ENCODE measurements around the gene FAM241A. TPM values are rescaled to one million over a fixed set of nuclear protein-coding genes. Genes with fewer than 3 reads are reported as not detected.
A peak's percentile ranks its signal among the peaks of the same experiment; 100 is the strongest.
"Not testable (repeated sequence)": the region's sequence is repeated elsewhere in the genome, so short reads cannot be mapped to it uniquely, and the experiment has no call there.

The FAM241A gene
- total RNA-seq, 1 experiment from 2014 or later, result 2.1 TPM

DNA sequence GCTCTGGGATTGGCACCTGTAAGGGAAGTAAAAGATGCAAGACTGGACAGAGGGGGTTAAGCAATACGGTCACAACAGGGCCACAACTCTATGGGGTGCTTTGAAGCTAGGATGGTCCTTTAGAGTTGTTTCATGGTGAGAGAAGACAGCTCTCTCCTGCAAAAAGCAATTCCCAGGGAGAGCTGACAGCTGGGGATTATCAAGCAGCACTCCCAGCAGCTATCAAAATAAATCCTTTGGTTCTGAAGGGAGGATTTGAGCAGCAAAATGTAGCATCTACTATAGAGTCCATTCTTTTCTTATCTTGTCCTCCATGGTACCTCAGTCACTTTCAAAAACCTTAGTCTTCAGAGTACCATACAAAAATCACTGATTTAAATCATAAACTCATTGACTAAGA lies 51.2 kb downstream of the FAM241A start:
- Histone ChIP-seq H3K27ac (no peak overlapping the region), H3K4me1 (replicated peaks) (no peaks in the 10 kb centered on the region), H3K4me3 (no peak overlapping the region), H3K27me3 (replicated peaks) (no peaks in the 10 kb centered on the region), H3K9me3 (replicated peaks) (no peaks in the 10 kb centered on the region), H3K36me3 (no peaks in the 10 kb centered on the region)
- no peak for DNase-seq (ENCODE audit: low read depth in 1 of 2, low spot score in 2 of 2)

DNA sequence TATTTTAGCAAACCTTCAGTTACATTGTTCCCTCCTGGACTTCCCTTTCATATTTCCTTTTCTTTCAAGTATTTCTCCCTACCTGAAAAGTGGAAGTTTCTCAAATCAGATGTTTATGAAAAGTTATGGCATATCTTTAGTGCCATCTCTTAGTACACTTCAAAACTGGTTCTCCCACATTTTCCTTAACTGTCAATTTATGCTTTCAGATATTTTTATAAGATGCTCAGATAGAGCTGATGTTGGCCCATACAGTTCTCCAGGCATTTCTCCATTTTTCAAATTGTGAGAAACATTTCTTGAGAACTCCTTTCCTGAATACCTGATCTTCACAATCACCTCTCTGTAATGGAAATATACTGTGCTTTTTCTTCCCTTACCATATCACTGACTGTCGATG lies 53.8 kb downstream of the FAM241A start:
- Histone ChIP-seq H3K9me3 (replicated peaks) (no peaks in the 10 kb centered on the region), H3K4me1 (replicated peaks) (no peaks in the 10 kb centered on the region), H3K27ac (no peak overlapping the region), H3K27me3 (replicated peaks) (no peaks in the 10 kb centered on the region), H3K4me3 (no peak overlapping the region), H3K36me3 (no peaks in the 10 kb centered on the region)
- no peak for DNase-seq (ENCODE audit: low read depth in 1 of 2, low spot score in 2 of 2)

DNA sequence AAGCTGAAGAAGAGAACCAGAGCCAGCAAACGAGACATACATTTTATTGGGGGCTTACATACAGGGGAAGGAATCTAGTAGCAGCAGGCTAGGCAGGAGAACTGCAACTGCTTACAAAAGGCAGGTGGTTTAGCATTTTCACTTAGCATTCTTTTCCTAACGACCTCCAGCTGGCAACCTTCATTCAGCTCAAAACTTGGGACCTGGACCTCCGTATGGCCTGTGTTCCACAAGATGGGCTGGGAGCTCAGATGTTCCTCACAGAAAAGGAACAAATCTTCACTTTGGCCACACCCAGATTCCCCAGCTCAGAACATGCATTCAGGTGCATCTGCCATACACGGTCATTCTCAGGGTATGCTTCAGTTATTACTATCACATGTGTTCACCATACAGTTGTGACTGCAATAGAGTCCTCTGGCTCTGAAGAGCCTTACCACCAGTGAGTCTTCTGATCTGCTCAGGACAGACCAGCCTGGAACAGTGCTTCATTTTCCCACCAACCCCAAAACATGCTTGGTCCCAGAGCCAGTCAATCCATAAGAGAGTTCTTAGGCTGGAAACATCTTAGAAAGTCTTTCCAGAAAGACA lies 56.8 kb downstream of the FAM241A start:
- Histone ChIP-seq H3K9me3 (replicated peaks) (no peaks in the 10 kb centered on the region), H3K4me3 (no peak overlapping the region), H3K27ac (no peak overlapping the region), H3K27me3 (replicated peaks) (no peaks in the 10 kb centered on the region), H3K36me3 (no peaks in the 10 kb centered on the region), H3K4me1 (replicated peaks) (no peaks in the 10 kb centered on the region)
- DNase-seq (ENCODE audit: low read depth in 1 of 2, low spot score in 2 of 2), result no peak

DNA sequence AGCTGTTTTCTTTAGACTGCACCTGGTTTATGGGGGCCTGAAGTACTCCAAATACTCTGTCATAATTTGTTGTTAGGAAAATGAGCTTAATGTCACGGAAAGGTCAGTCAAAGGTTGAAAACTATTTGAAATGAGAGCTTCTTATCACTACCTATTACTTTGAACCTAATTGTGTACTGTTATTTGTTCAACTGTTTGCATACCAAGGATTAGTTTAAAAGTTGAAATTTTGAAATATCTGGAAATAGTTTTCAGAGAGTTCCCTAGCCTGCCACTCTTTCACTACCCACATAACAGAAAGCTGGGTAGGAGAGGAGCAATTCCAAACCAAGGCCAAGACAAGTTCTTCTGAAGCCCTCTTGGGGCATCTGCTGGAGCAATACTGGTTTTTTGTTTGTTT lies 58.3 kb downstream of the FAM241A start:
- Histone ChIP-seq H3K27ac (no peak overlapping the region), H3K27me3 (replicated peaks) (no peaks in the 10 kb centered on the region), H3K9me3 (replicated peaks) (no peaks in the 10 kb centered on the region), H3K4me1 (replicated peaks) (no peaks in the 10 kb centered on the region), H3K36me3 (no peaks in the 10 kb centered on the region), H3K4me3 (no peak overlapping the region)
- no peak for DNase-seq (ENCODE audit: low read depth in 1 of 2, low spot score in 2 of 2)

DNA sequence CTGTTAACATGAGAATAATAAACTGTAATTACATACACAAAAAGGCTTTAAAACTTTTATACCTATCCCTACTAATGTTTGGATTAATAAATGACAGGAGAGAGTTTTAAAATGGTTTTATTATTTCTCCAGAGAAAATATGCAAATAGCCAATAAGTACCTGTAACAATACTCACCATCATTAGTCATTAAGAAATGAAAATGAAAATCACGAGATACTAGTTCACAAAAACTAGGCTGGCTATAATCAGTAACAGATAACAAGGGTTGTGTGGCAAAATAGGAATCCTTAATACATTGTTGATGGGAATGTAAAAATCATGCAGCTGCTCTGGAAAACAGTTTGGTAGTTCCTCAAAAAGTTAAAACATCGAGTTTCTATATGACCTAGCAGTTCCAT lies 61.2 kb downstream of the FAM241A start:
- H3K4me1 ChIP-seq (replicated peaks), result no peaks in the 10 kb centered on the region

DNA sequence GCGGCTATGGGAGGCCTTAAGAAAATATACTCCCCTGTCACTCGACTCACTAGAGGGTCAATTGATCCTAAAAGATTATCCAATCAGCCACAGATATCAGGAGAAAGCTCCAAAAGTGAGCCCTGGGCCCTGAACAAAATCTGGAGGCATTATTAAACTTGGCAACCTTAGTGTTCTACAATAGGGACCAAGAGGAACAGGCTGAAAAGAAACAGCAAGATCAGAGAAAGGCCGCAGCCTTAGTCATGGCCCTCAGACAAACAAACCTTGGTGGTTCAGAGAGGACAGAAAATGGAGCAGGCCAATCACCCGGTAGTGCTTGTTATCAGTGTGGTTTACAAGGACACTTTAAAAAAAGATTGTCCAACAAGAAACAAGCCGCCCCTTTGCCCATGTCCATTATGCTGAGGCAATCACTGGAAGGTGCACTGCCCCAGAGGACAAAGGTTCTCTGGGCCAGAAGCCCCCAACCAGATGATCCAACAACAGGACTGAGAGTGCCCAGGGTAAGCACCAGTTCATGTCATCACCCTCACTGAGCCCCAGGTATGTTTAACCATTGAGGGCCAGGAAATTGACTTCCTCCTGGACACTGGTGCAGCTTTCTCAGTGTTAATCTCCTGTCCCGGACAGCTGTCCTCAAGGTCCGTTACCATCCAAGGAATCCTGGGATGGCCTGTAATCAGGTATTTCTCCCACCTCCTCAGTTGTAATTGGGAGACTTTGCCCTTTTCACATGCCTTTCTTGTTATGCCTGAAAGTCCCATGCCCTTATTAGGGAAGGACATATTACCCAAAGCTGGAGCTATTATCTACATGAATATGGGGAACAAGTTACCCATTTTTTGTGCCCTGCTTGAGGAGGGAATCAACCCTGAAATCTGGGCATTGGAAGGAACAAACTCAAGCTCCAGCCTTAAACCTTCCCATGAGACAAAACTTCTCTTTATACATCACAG lies 63.2 kb downstream of the FAM241A start:
- not testable (repeated sequence) for H3K36me3 ChIP-seq; DNase-seq (ENCODE audit: low read depth in 1 of 2, low spot score in 2 of 2); H3K27ac ChIP-seq; H3K9me3 ChIP-seq (replicated peaks); H3K4me1 ChIP-seq (replicated peaks); H3K4me3 ChIP-seq; H3K27me3 ChIP-seq (replicated peaks)

More for the DNA sequence above, 61.2 kb downstream of the FAM241A start:
- no peak for DNase-seq (ENCODE audit: low read depth in 1 of 2, low spot score in 2 of 2)
- Histone ChIP-seq H3K4me3 (no peak overlapping the region), H3K27me3 (replicated peaks) (no peaks in the 10 kb centered on the region), H3K36me3 (no peaks in the 10 kb centered on the region), H3K9me3 (replicated peaks) (no peaks in the 10 kb centered on the region), H3K27ac (no peak overlapping the region)

DNA sequence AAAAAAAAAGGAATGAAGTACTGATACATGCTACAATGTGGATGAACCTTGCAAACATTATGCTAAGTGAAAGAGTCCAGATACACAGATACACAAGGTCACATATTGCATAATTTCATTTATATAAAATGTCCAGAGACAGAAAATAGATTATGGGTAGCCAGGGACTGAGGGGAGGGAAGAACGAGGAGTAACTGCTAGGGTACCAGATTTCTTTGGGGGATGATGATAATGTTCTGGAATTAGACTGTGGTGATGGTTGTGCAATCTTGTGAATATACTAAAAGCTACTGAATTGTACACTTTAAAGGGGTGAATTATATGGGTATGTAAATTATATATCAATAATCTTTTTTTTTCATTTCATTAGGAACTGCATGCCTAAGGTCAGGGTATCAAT lies 65.5 kb downstream of the FAM241A start:
- H3K27me3 ChIP-seq (replicated peaks), result no peaks in the 10 kb centered on the region
- H3K27ac ChIP-seq, result no peak overlapping the region
- no peaks in the 10 kb centered on the region for H3K9me3 ChIP-seq (replicated peaks)
- no peak for DNase-seq (ENCODE audit: low read depth in 1 of 2, low spot score in 2 of 2)
- peaks cover 16% of the 10 kb centered on the region for H3K4me1 ChIP-seq (replicated peaks)
- no peak overlapping the region for H3K4me3 ChIP-seq
- no peaks in the 10 kb centered on the region for H3K36me3 ChIP-seq

DNA sequence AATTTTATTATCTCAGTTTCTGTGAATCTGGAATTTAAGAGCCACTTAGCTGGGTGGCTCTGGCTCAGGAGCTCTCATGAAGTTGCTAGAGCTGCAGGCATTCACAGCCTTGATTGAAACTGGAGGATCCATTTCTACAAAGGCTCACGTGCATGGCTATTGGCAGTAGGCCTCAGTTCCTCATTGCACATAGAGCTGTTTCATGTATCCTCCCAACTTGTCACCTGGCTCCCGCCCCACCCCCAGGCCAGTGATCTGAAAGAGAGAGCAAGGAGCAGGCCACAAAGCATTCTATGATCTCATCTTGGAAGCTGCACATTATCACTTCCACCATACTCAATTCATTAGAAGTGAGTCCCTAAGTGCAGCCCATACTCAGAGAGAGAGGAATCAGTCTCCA lies 67.8 kb downstream of the FAM241A start:
- H3K27ac ChIP-seq, result no peak overlapping the region

DNA sequence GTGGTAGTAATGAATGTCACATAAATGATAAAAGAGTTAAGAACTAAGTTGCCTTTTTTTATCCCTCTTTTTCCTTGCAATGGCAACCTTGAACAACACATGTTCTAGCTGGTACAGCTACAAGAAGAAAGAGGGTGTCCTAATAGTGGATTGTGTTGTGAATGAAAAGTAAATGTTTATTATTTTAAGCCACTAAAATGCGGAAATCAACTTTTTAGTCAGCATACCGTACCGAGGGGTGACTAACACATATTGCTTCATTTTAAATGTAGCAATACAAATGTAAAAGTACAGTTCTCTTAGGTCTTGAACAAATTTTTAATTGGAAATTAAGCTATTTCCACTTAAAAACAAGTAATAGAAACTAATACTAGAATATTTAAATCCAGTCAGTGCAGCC lies 68.6 kb downstream of the FAM241A start:
- no peaks in the 10 kb centered on the region for H3K27me3 ChIP-seq (replicated peaks)
- no peak overlapping the region for H3K4me3 ChIP-seq
- H3K4me1 ChIP-seq (replicated peaks), result peaks cover 16% of the 10 kb centered on the region
- DNase-seq (ENCODE audit: low read depth in 1 of 2, low spot score in 2 of 2), result peak in 1 of 2 experiments; percentile 58
- peak overlapping the region; percentile 49 for H3K27ac ChIP-seq
- H3K9me3 ChIP-seq (replicated peaks), result no peaks in the 10 kb centered on the region
- no peaks in the 10 kb centered on the region for H3K36me3 ChIP-seq

More for the DNA sequence above, 67.8 kb downstream of the FAM241A start:
- no peaks in the 10 kb centered on the region for H3K9me3 ChIP-seq (replicated peaks)
- H3K36me3 ChIP-seq, result no peaks in the 10 kb centered on the region
- H3K4me3 ChIP-seq, result no peak overlapping the region
- DNase-seq (ENCODE audit: low read depth in 1 of 2, low spot score in 2 of 2), result no peak
- H3K27me3 ChIP-seq (replicated peaks), result no peaks in the 10 kb centered on the region
- peaks cover 16% of the 10 kb centered on the region for H3K4me1 ChIP-seq (replicated peaks)

DNA sequence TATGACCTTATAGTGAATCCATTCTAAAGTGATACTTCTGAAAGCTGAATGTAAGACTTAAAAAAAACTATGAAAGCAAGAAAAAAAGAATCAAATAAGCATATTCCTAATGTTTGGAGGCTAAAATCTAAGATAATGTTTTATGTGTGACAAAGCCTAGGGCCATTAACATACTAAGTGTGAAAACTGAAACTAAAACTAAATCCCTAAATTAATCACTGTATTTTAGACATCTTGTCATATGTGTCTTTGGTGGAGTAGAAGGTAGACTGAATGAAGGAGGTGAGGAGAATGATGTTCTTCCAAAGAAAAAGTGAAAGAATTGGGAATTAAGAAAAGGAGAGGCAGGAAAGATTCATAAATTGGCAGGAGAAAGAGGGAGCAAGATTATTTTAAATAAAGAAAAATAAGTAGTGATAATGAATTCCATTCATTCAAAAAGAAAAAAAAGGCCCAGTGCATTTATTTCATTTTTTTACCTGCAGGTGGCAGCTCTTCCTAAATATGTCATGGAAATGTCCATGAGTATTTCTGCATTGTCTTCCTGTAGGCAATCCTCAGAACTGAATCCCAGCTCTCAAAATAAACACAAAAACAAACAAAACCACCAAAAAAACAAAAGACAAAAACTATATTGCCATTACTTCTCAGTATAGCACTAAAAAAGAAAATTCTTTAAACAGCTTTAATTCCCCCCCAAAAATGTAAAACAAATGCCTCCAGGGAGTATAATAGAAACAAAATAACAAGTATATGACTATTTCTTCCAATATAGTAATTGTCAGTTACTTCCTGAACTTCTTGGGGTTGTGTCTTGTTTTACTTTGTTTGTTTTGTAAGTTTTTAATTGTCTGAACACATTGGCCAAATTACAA lies 69.4 kb downstream of the FAM241A start:
- H3K4me3 ChIP-seq, result no peak overlapping the region
- peak in 1 of 2 experiments; percentile 68 for DNase-seq (ENCODE audit: low read depth in 1 of 2, low spot score in 2 of 2)

DNA sequence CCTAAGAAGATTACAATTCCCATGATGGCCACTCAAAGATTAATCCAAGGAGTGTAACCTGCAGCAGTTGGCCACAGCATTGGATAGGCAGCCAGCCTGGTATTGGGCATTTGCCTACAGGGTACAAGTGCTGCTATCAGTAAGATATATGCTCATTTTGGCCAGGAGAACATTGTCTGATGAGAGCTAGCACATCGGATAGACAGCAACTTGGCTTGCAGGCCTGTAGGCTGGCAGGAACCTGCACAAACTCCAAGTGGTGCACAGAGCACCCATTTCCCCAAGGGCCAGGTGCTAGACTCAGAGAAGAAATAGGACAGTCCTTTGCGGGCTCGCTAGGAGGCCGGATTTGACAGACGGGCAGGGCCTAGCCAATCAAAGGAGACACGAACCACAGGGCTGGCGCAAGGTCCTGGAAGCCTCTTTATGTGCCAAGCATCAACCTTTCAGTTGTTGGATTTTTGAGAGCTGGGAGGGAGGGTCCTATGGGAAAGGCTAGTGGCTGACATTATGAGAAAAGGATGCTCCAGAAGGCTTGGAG lies 74.6 kb downstream of the FAM241A start:
- H3K4me3 ChIP-seq, result no peak overlapping the region
- no peaks in the 10 kb centered on the region for H3K36me3 ChIP-seq
- no peak overlapping the region for H3K27ac ChIP-seq
- DNase-seq (ENCODE audit: low read depth in 1 of 2, low spot score in 2 of 2), result no peak
- no peaks in the 10 kb centered on the region for H3K9me3 ChIP-seq (replicated peaks)
- H3K27me3 ChIP-seq (replicated peaks), result no peaks in the 10 kb centered on the region
- H3K4me1 ChIP-seq (replicated peaks), result no peaks in the 10 kb centered on the region; the same call in 1 of the 2 replicates

More for the DNA sequence above, 69.4 kb downstream of the FAM241A start:
- peaks cover 16% of the 10 kb centered on the region for H3K4me1 ChIP-seq (replicated peaks)
- no peaks in the 10 kb centered on the region for H3K9me3 ChIP-seq (replicated peaks)
- no peaks in the 10 kb centered on the region for H3K27me3 ChIP-seq (replicated peaks)
- no peaks in the 10 kb centered on the region for H3K36me3 ChIP-seq
- peak overlapping the region; percentile 49 for H3K27ac ChIP-seq

DNA sequence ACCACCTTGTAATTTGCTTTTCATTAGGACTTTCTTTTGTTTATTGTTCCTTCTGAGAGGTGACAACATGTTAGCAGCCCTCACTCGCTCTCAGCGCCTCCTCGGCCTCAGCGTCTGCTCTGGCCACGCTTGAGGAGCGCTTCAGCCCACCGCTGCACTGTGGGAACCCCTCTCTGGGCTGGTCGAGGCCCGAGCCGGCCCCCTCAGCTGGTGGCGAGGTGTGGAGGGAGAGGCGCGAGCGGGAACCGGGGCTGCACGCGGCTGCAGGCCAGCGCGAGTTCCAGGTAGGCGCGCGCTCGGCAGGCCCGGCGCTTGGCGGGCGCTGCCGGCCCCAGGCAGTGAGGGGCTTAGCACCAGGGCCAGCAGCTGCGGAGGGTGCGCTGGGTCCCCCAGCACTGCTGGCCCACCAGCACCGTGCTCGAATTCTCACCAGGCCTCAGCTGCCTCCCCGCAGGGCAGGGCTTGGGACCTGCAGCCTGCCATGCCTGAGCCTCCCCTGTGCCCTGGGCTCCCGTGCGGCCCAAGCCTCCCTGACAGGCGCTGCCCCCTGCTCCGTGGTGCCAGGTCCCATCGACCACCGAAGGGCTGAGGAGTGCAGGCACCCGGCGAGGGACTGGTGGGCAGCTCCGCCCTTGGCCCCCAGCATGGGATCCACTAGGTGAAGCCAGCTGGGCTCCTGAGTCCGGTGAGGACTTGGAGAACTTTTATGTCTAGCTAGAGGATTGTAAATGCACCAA lies 77.1 kb downstream of the FAM241A start:
- Histone ChIP-seq H3K4me1 (replicated peaks) (no peaks in the 10 kb centered on the region), H3K4me3 (no peak overlapping the region), H3K9me3 (replicated peaks) (no peaks in the 10 kb centered on the region), H3K27ac (no peak overlapping the region), H3K36me3 (no peaks in the 10 kb centered on the region), H3K27me3 (replicated peaks) (no peaks in the 10 kb centered on the region)
- no peak for DNase-seq (ENCODE audit: low read depth in 1 of 2, low spot score in 2 of 2)

DNA sequence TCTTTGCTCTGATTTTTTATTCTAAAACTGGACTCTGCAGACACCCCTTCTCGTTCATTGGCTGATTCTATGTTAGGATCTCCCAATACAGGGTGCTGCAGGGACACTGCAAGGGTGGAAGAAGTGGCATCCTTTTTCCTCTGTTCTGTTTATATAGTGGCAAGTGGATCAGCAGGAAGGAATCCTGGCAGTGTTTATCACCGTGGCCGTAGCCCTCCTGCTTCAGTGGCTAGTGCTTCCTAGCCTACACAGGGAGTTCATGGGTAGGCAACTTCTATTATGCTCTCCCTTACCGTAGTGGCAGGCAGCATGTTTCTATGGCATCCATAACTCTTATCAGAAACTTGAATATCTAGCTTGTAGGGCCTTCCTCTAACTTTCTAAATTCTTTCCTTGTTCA lies 79.9 kb downstream of the FAM241A start:
- Histone ChIP-seq H3K4me1 (replicated peaks) (peaks cover 1% of the 10 kb centered on the region), H3K36me3 (no peaks in the 10 kb centered on the region), H3K4me3 (no peak overlapping the region), H3K9me3 (replicated peaks) (no peaks in the 10 kb centered on the region), H3K27ac (no peak overlapping the region), H3K27me3 (replicated peaks) (no peaks in the 10 kb centered on the region)
- no peak for DNase-seq (ENCODE audit: low read depth in 1 of 2, low spot score in 2 of 2)

Data from SJSA1 (cell line).